Breast epithelium (tissue), 3 donors: ENCODE measurements around the gene FOLH1.
"Not testable (repeated sequence)": the region's sequence is repeated elsewhere in the genome, so short reads cannot be mapped to it uniquely, and the experiment has no call there.

Experiments used
- CTCF ChIP-seq, 3 donors: fragments of 450-650 bp; IDR thresholded peaks; one replicate each; pipeline ENCODE4 v1.5.1; 2016 to 2017; ENCODE audit warnings: antibody characterized with exemption in 3 of 3, mild to moderate bottlenecking in 3 of 3, moderate library complexity in 3 of 3
- POLR2AphosphoS5 ChIP-seq, 3 donors: sonication (generic); formaldehyde crosslinking; IDR thresholded peaks; one replicate each; pipeline ENCODE4 v1.6.1; 2017; ENCODE audit warnings: antibody characterized with exemption in 3 of 3

GRCh38 chr11:49251212-49251611 lies 42.8 kb upstream of the FOLH1 start:
- not testable (repeated sequence) for TF ChIP-seq POLR2AphosphoS5, CTCF (IDR thresholded peaks at IDR 0.05)
